Measurements from ENCODE around the gene ZNF236.

GRCh38 chr18:77012806-77013541 is 190.6 kb downstream of the ZNF236 start:
- no peak for TF ChIP-seq POLR2A (IDR thresholded peaks at IDR 0.05)
- TF ChIP-seq, protein P1, sequence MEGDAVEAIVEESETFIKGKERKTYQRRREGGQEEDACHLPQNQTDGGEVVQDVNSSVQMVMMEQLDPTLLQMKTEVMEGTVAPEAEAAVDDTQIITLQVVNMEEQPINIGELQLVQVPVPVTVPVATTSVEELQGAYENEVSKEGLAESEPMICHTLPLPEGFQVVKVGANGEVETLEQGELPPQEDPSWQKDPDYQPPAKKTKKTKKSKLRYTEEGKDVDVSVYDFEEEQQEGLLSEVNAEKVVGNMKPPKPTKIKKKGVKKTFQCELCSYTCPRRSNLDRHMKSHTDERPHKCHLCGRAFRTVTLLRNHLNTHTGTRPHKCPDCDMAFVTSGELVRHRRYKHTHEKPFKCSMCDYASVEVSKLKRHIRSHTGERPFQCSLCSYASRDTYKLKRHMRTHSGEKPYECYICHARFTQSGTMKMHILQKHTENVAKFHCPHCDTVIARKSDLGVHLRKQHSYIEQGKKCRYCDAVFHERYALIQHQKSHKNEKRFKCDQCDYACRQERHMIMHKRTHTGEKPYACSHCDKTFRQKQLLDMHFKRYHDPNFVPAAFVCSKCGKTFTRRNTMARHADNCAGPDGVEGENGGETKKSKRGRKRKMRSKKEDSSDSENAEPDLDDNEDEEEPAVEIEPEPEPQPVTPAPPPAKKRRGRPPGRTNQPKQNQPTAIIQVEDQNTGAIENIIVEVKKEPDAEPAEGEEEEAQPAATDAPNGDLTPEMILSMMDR (IDR thresholded peaks at IDR 0.05): no peak

Measured in tibial nerve (tissue), 3 donors.